ENCODE data around the gene PRODH2.

GRCh38 chr19:35777086-35777841 lies 35.4 kb downstream of the PRODH2 start:
- TF ChIP-seq CTCF (IDR thresholded peaks at IDR 0.05), result no peak
- TF ChIP-seq MYBL2 (CRISPR knock-in tag; IDR thresholded peaks at IDR 0.05), result no peak
- TF ChIP-seq MAX (CRISPR knock-in tag; IDR thresholded peaks at IDR 0.05), result no peak
- TF ChIP-seq RELA (CRISPR knock-in tag; IDR thresholded peaks at IDR 0.05; ENCODE audit: borderline replicate concordance), result no peak

Measured in WTC11 (cell line).